ENCODE data around the gene SLC16A3.
"Not testable (repeated sequence)": the region's sequence is repeated elsewhere in the genome, so short reads cannot be mapped to it uniquely, and the experiment has no call there.

The SLC16A3 gene

GRCh38 chr17:82228842-82229697 is at the start of gene SLC16A3:
SLC16A3 (plus strand) TSS chr17:82229042; CDS start chr17:82236009, 6,967 bp downstream.
- DNase-seq (ENCODE audit: low spot score) = peak; percentile 66

GRCh38 chr17:82179412-82179811 is 49.4 kb upstream of the SLC16A3 start:
- no peak for DNase-seq (ENCODE audit: low spot score)

GRCh38 chr17:82179946-82180475 is 48.8 kb upstream of the SLC16A3 start:
- no peak for DNase-seq (ENCODE audit: low spot score)

GRCh38 chr17:82180776-82181528 is 47.9 kb upstream of the SLC16A3 start:
- no peak for DNase-seq (ENCODE audit: low spot score)

GRCh38 chr17:82184761-82185160 is 44.1 kb upstream of the SLC16A3 start:
- DNase-seq (ENCODE audit: low spot score) = no peak

- no peak for DNase-seq (ENCODE audit: low spot score)
Observed at GRCh38 chr17:82186221-82186620, 42.6 kb upstream of the SLC16A3 start.

GRCh38 chr17:82187500-82187899 is 41.3 kb upstream of the SLC16A3 start:
- no peak for DNase-seq (ENCODE audit: low spot score)

GRCh38 chr17:82188001-82188961 is 40.6 kb upstream of the SLC16A3 start:
- DNase-seq (ENCODE audit: low spot score) = no peak

- DNase-seq (ENCODE audit: low spot score) = not testable (repeated sequence)
Observed at GRCh38 chr17:82193050-82193449, 35.8 kb upstream of the SLC16A3 start.

GRCh38 chr17:82193520-82194220 is 35.2 kb upstream of the SLC16A3 start:
- no peak for DNase-seq (ENCODE audit: low spot score)

GRCh38 chr17:82194765-82195164 is 34.1 kb upstream of the SLC16A3 start:
- no peak for DNase-seq (ENCODE audit: low spot score)

GRCh38 chr17:82195675-82196672 is 32.9 kb upstream of the SLC16A3 start:
- no peak for DNase-seq (ENCODE audit: low spot score)

- DNase-seq (ENCODE audit: low spot score) = no peak
Observed at GRCh38 chr17:82198092-82198491, 30.8 kb upstream of the SLC16A3 start.

- no peak for DNase-seq (ENCODE audit: low spot score)
Observed at GRCh38 chr17:82199496-82199895, 29.3 kb upstream of the SLC16A3 start.

- DNase-seq (ENCODE audit: low spot score) = no peak
Observed at GRCh38 chr17:82200135-82200534, 28.7 kb upstream of the SLC16A3 start.

GRCh38 chr17:82200743-82201497 is 27.9 kb upstream of the SLC16A3 start:
- peak; percentile 68 for DNase-seq (ENCODE audit: low spot score)

- no peak for DNase-seq (ENCODE audit: low spot score)
Observed at GRCh38 chr17:82201498-82201910, 27.3 kb upstream of the SLC16A3 start.

GRCh38 chr17:82202981-82203380 is 25.9 kb upstream of the SLC16A3 start:
- DNase-seq (ENCODE audit: low spot score) = no peak

- no peak for DNase-seq (ENCODE audit: low spot score)
Observed at GRCh38 chr17:82203920-82204319, 24.9 kb upstream of the SLC16A3 start.

All from CD4-positive, alpha-beta T cell treated with Interleukin-15 for 4 hours (primary cell).